NOMO-1 treated with DMSO at 0.1 percent for 48 hours (cell line): Measurements from ENCODE around the gene SYNM.
A peak's percentile ranks its signal among the peaks of the same experiment; 100 is the strongest.

Experiments
- DNase-seq: peaks from one replicate; lab custom pipeline; 2025; ENCODE audit not compliant: unreplicated experiment; lab: John Stamatoyannopoulos, UW

Gene SYNM

GRCh38 chr15:99165020-99165790, 60.3 kb downstream of the SYNM start:
- no peak for DNase-seq

GRCh38 chr15:99165956-99166689, 61.2 kb downstream of the SYNM start:
- no peak for DNase-seq

- no peak for DNase-seq
Measured at GRCh38 chr15:99167201-99167600, 62.3 kb downstream of the SYNM start.

GRCh38 chr15:99167640-99168039, 62.8 kb downstream of the SYNM start:
- no peak for DNase-seq

GRCh38 chr15:99168601-99169580, 64.0 kb downstream of the SYNM start:
- DNase-seq = peak; percentile 19

GRCh38 chr15:99169769-99170311, 65.0 kb downstream of the SYNM start:
- DNase-seq = no peak

- DNase-seq = no peak
Measured at GRCh38 chr15:99170476-99171065, 65.7 kb downstream of the SYNM start.

- no peak for DNase-seq
Measured at GRCh38 chr15:99172171-99172570, 67.3 kb downstream of the SYNM start.

GRCh38 chr15:99172989-99173388, 68.1 kb downstream of the SYNM start:
- DNase-seq = no peak

GRCh38 chr15:99174567-99175395, 69.9 kb downstream of the SYNM start:
- no peak for DNase-seq

- no peak for DNase-seq
Measured at GRCh38 chr15:99176757-99177156, 71.9 kb downstream of the SYNM start.

- DNase-seq = no peak
Measured at GRCh38 chr15:99177679-99178078, 72.8 kb downstream of the SYNM start.

GRCh38 chr15:99180086-99180963, 75.4 kb downstream of the SYNM start:
- no peak for DNase-seq

- no peak for DNase-seq
Measured at GRCh38 chr15:99180964-99181306, 76.1 kb downstream of the SYNM start.

- no peak for DNase-seq
Measured at GRCh38 chr15:99181545-99181971, 76.7 kb downstream of the SYNM start.

GRCh38 chr15:99182791-99183190, 77.9 kb downstream of the SYNM start:
- no peak for DNase-seq
